Central memory CD4-positive, alpha-beta T cell (primary cell): ENCODE data around the gene C19orf47.
"Not testable (repeated sequence)": the region's sequence is repeated elsewhere in the genome, so short reads cannot be mapped to it uniquely, and the experiment has no call there.

Experiments used
- DNase-seq: peaks from one replicate; pipeline ENCODE4 v3.0.0; 2022

C19orf47 gene

GRCh38 chr19:40344422-40344821 lies 3.8 kb downstream of the C19orf47 start:
- DNase-seq = no peak

GRCh38 chr19:40342644-40343311 lies 5.4 kb downstream of the C19orf47 start:
- no peak for DNase-seq

GRCh38 chr19:40341601-40342482 lies 6.4 kb downstream of the C19orf47 start:
- DNase-seq = no peak

DNA sequence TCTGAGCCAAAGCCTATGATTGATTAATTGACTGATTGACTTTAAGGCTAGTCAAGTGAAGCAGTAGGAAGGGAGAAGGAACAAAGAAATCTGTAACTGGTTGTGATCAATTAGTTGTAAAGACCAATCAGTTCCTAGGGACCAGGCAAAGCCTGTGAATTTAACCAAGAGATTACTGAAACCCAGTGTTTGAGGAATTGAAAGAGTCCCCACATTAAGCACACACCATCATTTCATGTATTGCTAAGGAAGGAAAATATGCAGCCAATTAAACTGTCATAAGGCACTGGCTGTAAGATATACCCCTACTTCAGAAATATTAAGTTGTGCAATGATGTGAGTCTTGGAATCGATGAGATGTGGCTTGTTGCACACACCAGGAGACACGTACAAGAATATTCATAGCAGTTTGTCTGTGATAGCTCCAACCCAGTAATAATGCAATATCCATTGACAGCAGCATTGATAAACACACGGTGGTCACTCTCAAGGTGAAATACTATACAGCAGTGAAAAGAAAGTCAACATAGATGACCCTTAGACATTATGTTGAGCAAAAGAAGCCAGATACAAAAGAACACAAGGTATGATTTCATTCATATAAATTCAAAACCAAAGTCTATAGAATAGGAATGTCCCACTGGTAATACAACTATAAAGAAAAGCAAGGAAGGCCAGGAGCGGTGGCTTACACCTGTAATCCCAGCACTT lies 9.0 kb downstream of the C19orf47 start:
- no peak for DNase-seq

DNA sequence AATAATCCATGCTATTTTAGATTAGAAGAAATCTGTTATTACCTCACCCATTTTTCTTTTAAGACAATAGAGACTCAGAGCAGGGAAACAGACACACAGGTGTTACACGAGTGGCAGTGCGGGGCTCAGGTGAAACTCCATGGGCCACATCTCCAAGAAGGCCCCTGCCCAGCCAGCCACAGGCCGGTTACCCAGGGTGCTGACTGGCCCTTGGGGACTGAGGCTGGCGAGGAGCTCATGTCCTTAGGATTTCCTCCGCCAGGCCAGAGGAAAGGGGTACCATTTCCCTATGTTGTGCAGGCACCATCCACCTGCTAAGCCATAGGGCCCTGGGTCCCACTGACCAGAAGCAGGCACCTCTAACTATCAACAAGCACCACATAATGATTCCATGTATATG lies 10.6 kb downstream of the C19orf47 start:
- no peak for DNase-seq

DNA sequence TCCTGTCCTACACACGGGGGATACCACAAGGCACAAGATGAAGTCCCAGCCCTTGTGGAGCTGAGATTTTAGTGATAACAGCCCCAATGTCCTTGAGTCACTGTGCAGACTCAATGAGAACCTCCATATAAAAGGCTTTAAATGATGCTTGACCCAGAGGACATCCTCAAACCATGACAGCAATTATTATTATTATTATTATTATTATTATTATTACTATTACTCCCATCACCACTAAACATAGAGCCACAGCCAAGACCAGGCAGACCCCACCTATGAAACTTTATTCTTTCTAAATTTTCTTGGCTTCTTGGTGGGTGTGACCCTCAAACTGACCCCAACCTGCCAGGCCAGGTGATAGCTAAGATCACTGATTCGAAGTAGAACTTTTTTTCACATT lies 11.1 kb downstream of the C19orf47 start:
- no peak for DNase-seq

DNA sequence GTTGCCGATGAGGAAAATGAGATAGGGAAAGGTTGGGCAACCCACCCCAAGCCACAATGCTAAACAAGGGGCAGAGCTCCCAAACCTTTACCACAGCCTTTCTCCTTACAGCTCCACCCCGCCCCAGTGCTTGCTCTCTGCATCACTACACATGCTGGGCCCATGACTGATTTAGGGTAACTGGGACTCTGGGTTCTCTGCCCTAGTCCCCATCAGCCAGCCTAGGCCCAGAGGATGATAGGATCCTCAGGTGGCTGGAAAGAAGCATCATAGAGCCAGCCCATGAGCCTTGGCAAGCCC lies 11.6 kb downstream of the C19orf47 start:
- DNase-seq = no peak

DNA sequence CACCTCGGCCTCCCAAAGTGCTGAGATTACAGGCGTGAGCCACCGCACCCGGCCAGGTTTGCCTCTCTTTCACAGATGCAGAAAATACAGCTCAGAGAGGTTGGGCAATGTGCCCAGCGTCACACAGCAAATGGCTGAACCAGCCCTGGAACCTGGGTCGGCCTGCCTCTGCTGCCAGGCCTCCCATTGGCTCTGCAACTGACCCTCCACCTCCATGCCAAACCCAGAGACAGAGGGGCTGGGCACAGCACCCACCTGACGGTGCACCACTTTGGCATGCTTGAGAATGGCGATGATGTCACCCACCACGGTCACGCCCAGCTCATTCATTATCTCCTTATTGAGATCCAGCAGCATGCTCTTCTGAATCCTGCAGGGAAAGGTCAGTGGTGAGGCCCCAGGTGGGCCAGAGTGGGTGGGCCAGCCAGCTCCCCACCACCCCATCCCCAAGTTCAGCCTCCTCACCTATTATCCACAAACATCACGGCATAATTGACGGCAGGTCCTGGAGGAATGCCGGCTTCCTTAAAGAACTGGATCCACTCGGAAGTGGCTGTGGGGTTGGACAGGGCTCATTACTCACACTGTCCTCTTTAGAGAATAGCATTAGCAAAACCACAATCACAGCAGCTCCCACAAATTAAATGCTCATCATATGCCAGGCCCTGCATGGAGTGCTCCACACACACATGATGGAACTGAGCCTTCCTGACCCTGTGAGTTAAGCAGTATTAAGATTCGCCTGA lies 12.2 kb downstream of the C19orf47 start:
- DNase-seq = no peak

GRCh38 chr19:40335101-40335500 lies 13.1 kb downstream of the C19orf47 start:
- no peak for DNase-seq

GRCh38 chr19:40333083-40333482 lies 15.1 kb downstream of the C19orf47 start:
- not testable (repeated sequence) for DNase-seq

- no peak for DNase-seq
These were observed 15.5 kb downstream of the C19orf47 start for GRCh38 chr19:40332669-40333068.

- no peak for DNase-seq
These were observed 17.1 kb downstream of the C19orf47 start for GRCh38 chr19:40331052-40331451.

GRCh38 chr19:40326201-40326600 lies 22.0 kb downstream of the C19orf47 start:
- DNase-seq = no peak

- no peak for DNase-seq
These were observed 24.5 kb downstream of the C19orf47 start for GRCh38 chr19:40323705-40324104.

DNA sequence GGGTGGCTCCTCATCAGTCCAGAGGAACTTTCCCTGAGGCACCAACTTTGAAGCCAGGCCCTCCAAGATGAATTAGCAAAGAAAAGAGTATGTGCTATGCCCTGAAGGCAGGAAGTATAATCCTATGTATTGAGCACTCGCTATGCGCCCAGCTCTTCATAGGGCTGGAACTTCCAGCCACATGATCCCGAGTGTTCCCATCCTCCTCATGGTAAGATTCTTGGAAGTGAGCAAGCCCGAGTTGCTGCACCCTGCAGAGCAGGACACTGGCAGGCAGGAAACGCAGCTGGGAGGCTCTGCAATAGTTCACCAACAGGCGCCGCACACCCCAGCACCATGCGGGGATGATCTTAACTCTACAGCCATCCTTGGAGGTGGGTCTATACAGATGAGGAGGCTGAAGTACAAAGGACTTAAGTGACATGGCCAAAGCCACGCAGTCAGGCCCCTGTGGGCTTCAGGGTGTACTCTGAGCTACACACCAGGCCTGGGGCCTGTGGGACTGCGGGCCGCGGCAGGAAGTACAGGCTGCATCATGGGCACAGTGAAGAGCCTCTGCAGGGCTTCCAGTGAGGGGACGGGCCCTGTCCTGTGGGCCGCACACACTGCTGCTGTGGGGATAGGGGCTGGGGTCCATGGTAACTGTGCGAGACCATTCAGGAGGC lies 25.1 kb downstream of the C19orf47 start:
- no peak for DNase-seq

- no peak for DNase-seq
These were observed 26.0 kb downstream of the C19orf47 start for GRCh38 chr19:40322271-40322610.

GRCh38 chr19:40321566-40322270 lies 26.5 kb downstream of the C19orf47 start:
- no peak for DNase-seq

DNA sequence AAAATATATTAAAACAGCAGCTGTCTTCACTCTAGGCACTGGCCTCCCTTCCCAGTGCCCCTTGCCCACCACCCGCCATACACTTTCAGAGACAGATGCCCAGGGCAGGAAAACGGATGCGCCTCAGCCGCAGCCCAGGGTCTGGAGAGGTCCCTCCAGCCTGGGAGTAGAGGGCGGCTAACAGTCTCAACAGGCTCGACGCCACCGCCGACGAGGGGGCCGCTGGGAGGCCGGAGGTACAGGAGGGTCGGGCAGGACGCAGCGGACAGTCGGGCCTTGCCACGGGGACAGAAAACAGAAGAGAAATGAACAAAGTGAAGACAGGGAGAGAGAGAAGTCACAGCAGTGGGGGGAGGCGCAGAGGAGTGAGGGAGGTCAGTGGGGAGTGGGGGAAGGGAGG lies 27.1 kb downstream of the C19orf47 start:
- DNase-seq = no peak

DNA sequence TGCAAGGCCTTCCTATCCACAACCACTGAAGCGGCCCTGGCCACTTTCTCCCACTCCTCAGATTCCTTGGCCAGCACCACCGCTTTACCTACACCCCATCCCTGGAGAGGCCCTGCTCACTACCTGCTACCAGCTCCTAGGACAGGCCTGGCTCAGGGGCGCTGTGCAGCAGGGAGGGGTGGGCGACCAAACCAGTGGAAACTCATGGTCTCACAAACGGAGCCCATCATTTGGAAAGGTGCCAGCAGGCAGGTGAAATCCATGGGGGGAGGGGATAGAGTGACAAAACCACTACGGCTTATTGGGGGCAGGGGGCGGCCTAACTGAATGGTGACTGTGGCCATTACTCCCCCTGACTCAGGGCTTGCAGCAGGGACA lies 27.6 kb downstream of the C19orf47 start:
- DNase-seq = no peak

GRCh38 chr19:40317338-40317737 lies 30.9 kb downstream of the C19orf47 start:
- no peak for DNase-seq

DNA sequence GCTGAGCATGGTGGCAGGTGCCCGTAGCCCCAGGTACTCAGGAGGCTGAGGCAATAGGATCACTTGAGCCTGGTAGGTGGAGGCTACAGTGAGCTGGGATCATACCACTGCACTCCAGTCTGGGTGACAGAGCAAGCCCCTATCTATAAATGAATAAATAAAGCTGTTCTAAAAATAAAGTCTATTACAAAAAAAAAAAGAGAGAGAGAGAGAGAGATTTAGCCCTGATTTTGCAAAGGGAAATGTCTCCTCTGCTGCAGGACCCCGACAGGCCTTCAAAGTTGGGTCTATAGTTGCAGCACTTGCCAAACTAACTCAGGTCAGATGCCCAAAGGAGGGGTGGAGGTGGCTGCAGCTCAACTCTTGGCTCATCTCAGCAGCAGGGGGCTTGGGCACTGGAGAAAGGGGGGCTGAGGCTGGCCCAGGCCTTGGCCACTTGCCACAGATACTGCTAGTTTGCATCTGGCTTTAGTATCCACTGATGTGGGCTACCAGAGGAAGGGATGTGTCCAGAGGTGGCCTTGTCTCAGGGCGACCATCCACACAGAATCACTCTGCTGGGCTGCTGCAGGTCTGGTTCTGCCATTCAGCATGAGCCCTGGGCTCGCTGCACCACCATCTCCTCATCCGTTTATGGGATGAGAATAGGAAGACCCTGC lies 32.3 kb downstream of the C19orf47 start:
- no peak for DNase-seq

GRCh38 chr19:40314656-40315055 lies 33.5 kb downstream of the C19orf47 start:
- DNase-seq = no peak
